Peyer's patch (tissue), 4 donors: ENCODE results near the gene P2RX7.

Experiments
- POLR2A ChIP-seq, 2 donors: fragments of 450-650 bp; IDR thresholded peaks; one replicate each; pipeline ENCODE4 v1.5.1; 2017; ENCODE audit warnings: antibody characterized with exemption in 2 of 2, mild to moderate bottlenecking in 2 of 2, moderate library complexity in 2 of 2
- TF ChIP-seq, protein P1 (sequence below), 6 experiments: fragments of 450-650 bp in 4 of 6; fragments of 200-600 bp in 2 of 6; sonication (generic) in 1 of 6; IDR thresholded peaks; one replicate each; pipeline ENCODE4 v1.5.1; 2017 to 2019; ENCODE audit warnings: antibody characterized with exemption in 6 of 6, mild to moderate bottlenecking in 3 of 6, moderate library complexity in 1 of 6

DNA sequence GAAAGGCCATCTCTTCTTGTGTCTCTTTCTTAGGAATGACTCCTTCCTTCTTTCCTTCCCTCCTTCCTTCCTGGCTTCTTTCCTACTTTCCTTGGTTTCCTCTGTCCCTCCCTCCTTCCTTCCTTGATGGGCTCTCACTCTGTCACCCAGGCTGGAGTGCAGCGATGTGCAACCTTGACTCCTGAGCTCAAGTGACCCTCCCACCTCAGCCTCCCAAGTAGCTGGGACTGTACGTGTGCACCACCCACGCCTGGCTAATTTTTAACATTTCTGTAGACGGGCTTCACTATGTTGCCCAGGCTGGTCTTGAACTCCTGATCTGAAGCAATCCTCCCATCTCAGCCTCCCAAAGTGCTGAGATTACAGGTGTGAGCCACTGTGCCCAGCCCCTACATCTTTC lies 10.9 kb upstream of the P2RX7 start:
- TF ChIP-seq POLR2A (IDR thresholded peaks at IDR 0.05) = no peak
- TF ChIP-seq, protein P1, sequence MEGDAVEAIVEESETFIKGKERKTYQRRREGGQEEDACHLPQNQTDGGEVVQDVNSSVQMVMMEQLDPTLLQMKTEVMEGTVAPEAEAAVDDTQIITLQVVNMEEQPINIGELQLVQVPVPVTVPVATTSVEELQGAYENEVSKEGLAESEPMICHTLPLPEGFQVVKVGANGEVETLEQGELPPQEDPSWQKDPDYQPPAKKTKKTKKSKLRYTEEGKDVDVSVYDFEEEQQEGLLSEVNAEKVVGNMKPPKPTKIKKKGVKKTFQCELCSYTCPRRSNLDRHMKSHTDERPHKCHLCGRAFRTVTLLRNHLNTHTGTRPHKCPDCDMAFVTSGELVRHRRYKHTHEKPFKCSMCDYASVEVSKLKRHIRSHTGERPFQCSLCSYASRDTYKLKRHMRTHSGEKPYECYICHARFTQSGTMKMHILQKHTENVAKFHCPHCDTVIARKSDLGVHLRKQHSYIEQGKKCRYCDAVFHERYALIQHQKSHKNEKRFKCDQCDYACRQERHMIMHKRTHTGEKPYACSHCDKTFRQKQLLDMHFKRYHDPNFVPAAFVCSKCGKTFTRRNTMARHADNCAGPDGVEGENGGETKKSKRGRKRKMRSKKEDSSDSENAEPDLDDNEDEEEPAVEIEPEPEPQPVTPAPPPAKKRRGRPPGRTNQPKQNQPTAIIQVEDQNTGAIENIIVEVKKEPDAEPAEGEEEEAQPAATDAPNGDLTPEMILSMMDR (IDR thresholded peaks at IDR 0.05) = no peak
